HL-60 (cell line): ENCODE results near the gene GLA.

Source experiments
- DNase-seq, 2 experiments: peaks; one replicate each; pipeline ENCODE4 v3.0.0-alpha.2; 2010 to 2020; ENCODE audit warnings: low read depth in 1 of 2, low spot score in 1 of 2
- H3K27ac ChIP-seq: fragments of 250-450 bp; sonication (Bioruptor Pico); replicated peaks from 2 replicates; pipeline ENCODE4 v1.5.1; 2020; ENCODE audit warnings: mild to moderate bottlenecking, moderate library complexity
- H3K27me3 ChIP-seq: fragments of 250-450 bp; sonication (Bioruptor Pico); 2 replicates; pipeline ENCODE4 v1.5.1; 2021; ENCODE audit warnings: mild to moderate bottlenecking, moderate library complexity; ENCODE audit not compliant: insufficient read depth, poor library complexity, severe bottlenecking
- H3K4me3 ChIP-seq: replicated peaks from 2 replicates; pipeline ENCODE4 v1.5.1; 2011; ENCODE audit warnings: mild to moderate bottlenecking, control low read depth, low read length; ENCODE audit not compliant: insufficient read depth
- CTCF ChIP-seq: IDR thresholded peaks from one replicate; pipeline ENCODE4 v1.5.1; 2011; ENCODE audit warnings: low read length, control low read depth, inconsistent platforms; ENCODE audit not compliant: insufficient read depth
- GABPA ChIP-seq: IDR thresholded peaks from 2 replicates; pipeline ENCODE4 v1.6.1; 2012; ENCODE audit warnings: low read depth
- POLR2AphosphoS5 ChIP-seq: IDR thresholded peaks from 2 replicates; pipeline ENCODE4 v1.6.1; 2012; ENCODE audit warnings: low read depth
- REST ChIP-seq: IDR thresholded peaks from 2 replicates; pipeline ENCODE4 v1.6.1; 2012; ENCODE audit warnings: low read depth; ENCODE audit not compliant: insufficient replicate concordance
- SPI1 ChIP-seq: IDR thresholded peaks from 2 replicates; pipeline ENCODE4 v1.6.1; 2012; ENCODE audit warnings: low read depth, mild to moderate bottlenecking, borderline replicate concordance

GLA gene

GRCh38 chrX:101347859-101348451 is 59.8 kb downstream of the GLA start:
- Histone ChIP-seq H3K27ac (peak overlapping the region; percentile 92), H3K4me3 (peak overlapping the region; percentile 57), H3K27me3 (no peaks in the 10 kb centered on the region)
- TF ChIP-seq POLR2AphosphoS5 (no peak), SPI1 (no peak), CTCF (no peak), REST (no peak), GABPA (no peak)
- no peak for DNase-seq
